ENCODE measurements around the gene RTN4. TPM values are rescaled to one million over a fixed set of nuclear protein-coding genes. Genes with fewer than 3 reads are reported as not detected.
"Not testable (repeated sequence)": the region's sequence is repeated elsewhere in the genome, so short reads cannot be mapped to it uniquely, and the experiment has no call there.

The RTN4 gene
- total RNA-seq, 1 experiment from 2014 or later: 513 TPM

- TF ChIP-seq SIN3A (IDR thresholded peaks at IDR 0.05; ENCODE audit: borderline replicate concordance, insufficient read depth, low read depth, low read length) (no peak), TCF7L2 (IDR thresholded peaks at IDR 0.05; ENCODE audit: low read depth, low read length) (no peak), REST (IDR thresholded peaks at IDR 0.05; ENCODE audit: insufficient read depth in 1 of 2, low read depth in 2 of 2, low read length in 1 of 2) (no peak), CTCF (IDR thresholded peaks at IDR 0.05) (no peak), POLR2AphosphoS5 (IDR thresholded peaks at IDR 0.05; ENCODE audit: low read depth, low read length) (no peak)
- DNase-seq (ENCODE audit: low read depth, low spot score) (no peak), ATAC-seq (no peak)
- CTCF ChIA-PET: no interaction called here
- POLR2A ChIA-PET: no interaction called here
- peaks cover 3% of the 10 kb centered on the region; the same call in 1 of the 2 replicates for H3K4me1 ChIP-seq (ENCODE audit: control insufficient read depth, insufficient read depth, low read length)
- no peaks in the 10 kb centered on the region for H3K36me3 ChIP-seq (ENCODE audit: control insufficient read depth, insufficient read depth, low read length)
- no peaks in the 10 kb centered on the region for H3K9me3 ChIP-seq (ENCODE audit: control insufficient read depth, insufficient read depth, low read depth, low read length)
- in situ Hi-C loops (cut with HindIII; ENCODE audit: low pct_unique_long_range_greater_than_20kb, low sequenced_read_pairs): no loop called here
- intact Hi-C loops (cut with micrococcal nuclease; ENCODE audit: unreplicated experiment): no loop called here
- BruUV-seq (replicated peaks): no TSS peak
- no peaks in the 10 kb centered on the region for H3K27me3 ChIP-seq (ENCODE audit: control insufficient read depth, insufficient read depth, low read length)
- no peak overlapping the region for H3K4me3 ChIP-seq (ENCODE audit: low read depth in 2 of 2, low read length in 2 of 2)
- no peak overlapping the region for H3K27ac ChIP-seq (ENCODE audit: low read length)
Observed at GRCh38 chr2:55092439-55092838, 42.2 kb upstream of the RTN4 start.

DNA sequence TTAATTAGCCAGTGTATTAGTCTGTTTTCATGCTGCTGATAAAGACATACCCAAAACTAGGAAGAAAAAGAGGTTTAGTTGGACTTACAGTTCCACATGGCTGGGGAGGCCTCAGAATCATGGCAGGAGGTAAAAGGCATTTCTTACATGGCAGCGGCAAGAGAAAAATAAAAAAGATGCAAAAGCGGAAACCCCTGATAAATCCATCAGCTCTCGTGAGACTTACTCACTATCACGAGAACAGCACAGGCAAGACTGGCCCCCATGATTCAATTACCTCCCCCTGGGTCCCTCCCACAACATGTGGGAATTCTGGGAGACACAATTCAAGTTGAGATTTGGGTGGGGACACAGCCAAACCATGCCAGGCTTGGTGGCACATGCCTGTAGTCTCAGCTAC is 41.4 kb upstream of the RTN4 start:
- intact Hi-C loops (cut with micrococcal nuclease; ENCODE audit: unreplicated experiment); H3K36me3 ChIP-seq (ENCODE audit: control insufficient read depth, insufficient read depth, low read length); BruUV-seq (replicated peaks); H3K4me1 ChIP-seq (ENCODE audit: control insufficient read depth, insufficient read depth, low read length); H3K27me3 ChIP-seq (ENCODE audit: control insufficient read depth, insufficient read depth, low read length); DNase-seq (ENCODE audit: low read depth, low spot score); ATAC-seq; H3K27ac ChIP-seq (ENCODE audit: low read length); in situ Hi-C loops (cut with HindIII; ENCODE audit: low pct_unique_long_range_greater_than_20kb, low sequenced_read_pairs); CTCF ChIA-PET; H3K9me3 ChIP-seq (ENCODE audit: control insufficient read depth, insufficient read depth, low read depth, low read length); POLR2A ChIA-PET; H3K4me3 ChIP-seq (ENCODE audit: low read depth in 2 of 2, low read length in 2 of 2): not testable (repeated sequence)

- Histone ChIP-seq H3K27ac (ENCODE audit: low read length) (no peak overlapping the region), H3K36me3 (ENCODE audit: control insufficient read depth, insufficient read depth, low read length) (no peaks in the 10 kb centered on the region), H3K9me3 (ENCODE audit: control insufficient read depth, insufficient read depth, low read depth, low read length) (no peaks in the 10 kb centered on the region), H3K4me3 (ENCODE audit: low read depth in 2 of 2, low read length in 2 of 2) (no peak overlapping the region), H3K4me1 (ENCODE audit: control insufficient read depth, insufficient read depth, low read length) (peaks cover 3% of the 10 kb centered on the region; the same call in 1 of the 2 replicates), H3K27me3 (ENCODE audit: control insufficient read depth, insufficient read depth, low read length) (no peaks in the 10 kb centered on the region)
- no TSS peak for BruUV-seq (replicated peaks)
- ATAC-seq (no peak), DNase-seq (ENCODE audit: low read depth, low spot score) (no peak)
- POLR2A ChIA-PET: no interaction called here
- TF ChIP-seq TCF7L2 (IDR thresholded peaks at IDR 0.05; ENCODE audit: low read depth, low read length) (no peak), CTCF (IDR thresholded peaks at IDR 0.05) (no peak), REST (IDR thresholded peaks at IDR 0.05; ENCODE audit: insufficient read depth in 1 of 2, low read depth in 2 of 2, low read length in 1 of 2) (no peak), SIN3A (IDR thresholded peaks at IDR 0.05; ENCODE audit: borderline replicate concordance, insufficient read depth, low read depth, low read length) (no peak), POLR2AphosphoS5 (IDR thresholded peaks at IDR 0.05; ENCODE audit: low read depth, low read length) (no peak)
- CTCF ChIA-PET: interaction anchor here (1.1 kb wide), 1 partner anchor 10 kb away, joined by 3 read pairs; no protein-coding TSS in a partner anchor
- intact Hi-C loops (cut with micrococcal nuclease; ENCODE audit: unreplicated experiment) (no loop called here), in situ Hi-C loops (cut with HindIII; ENCODE audit: low pct_unique_long_range_greater_than_20kb, low sequenced_read_pairs) (no loop called here)
Observed at GRCh38 chr2:55090702-55091101, 40.5 kb upstream of the RTN4 start.

Data from Panc1 (cell line).